Right kidney (tissue), 1 donor: ENCODE results near the gene COIL.
A peak's percentile ranks its signal among the peaks of the same experiment; 100 is the strongest.

Source experiments
- DNase-seq: peaks from one replicate; pipeline ENCODE4 v3.0.0-alpha.2; 2016

The COIL gene

GRCh38 chr17:56908001-56908542 lies 52.8 kb downstream of the COIL start:
- DNase-seq: no peak

DNA sequence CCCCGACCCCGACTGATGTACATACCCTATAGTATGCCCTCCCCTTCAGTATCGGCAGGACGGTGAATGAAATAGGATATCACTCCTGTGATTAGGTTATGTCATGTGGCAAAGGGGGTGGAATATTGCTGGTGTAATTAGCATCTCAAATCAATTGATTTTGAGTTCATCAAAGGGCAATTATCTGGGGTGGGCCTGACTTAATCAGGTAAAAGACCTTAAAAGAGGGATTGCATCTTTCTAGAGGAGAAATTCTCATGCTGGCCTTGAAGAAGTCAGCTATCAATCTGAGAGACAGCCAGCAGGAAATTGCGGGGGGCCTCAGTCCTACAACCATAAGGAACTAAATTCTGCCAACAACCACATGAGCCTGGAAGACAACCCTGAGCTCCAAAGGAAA lies 57.3 kb downstream of the COIL start:
- no peak for DNase-seq

DNA sequence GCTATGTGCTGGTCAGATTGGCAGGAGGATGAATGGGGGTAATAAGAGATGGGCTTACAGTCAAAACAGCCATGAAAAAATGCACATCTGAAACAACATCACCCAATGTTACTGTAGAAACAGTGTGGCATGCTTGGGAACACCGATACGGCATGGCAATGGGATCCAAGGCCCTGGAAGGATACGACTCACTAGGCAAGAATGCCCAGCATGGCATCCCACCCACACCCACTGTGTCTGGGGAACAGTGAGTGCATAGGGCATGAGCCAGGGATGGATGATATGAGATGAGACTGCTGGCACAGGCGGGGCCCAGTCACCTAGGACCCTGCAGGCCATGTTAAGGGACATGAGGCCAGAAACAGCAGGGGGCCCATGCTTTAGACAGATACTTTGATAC lies 58.5 kb downstream of the COIL start:
- DNase-seq: no peak

- DNase-seq: no peak
Measured at GRCh38 chr17:56899403-56899802, 61.4 kb downstream of the COIL start.

- DNase-seq: no peak
Measured at GRCh38 chr17:56898874-56899273, 62.0 kb downstream of the COIL start.

DNA sequence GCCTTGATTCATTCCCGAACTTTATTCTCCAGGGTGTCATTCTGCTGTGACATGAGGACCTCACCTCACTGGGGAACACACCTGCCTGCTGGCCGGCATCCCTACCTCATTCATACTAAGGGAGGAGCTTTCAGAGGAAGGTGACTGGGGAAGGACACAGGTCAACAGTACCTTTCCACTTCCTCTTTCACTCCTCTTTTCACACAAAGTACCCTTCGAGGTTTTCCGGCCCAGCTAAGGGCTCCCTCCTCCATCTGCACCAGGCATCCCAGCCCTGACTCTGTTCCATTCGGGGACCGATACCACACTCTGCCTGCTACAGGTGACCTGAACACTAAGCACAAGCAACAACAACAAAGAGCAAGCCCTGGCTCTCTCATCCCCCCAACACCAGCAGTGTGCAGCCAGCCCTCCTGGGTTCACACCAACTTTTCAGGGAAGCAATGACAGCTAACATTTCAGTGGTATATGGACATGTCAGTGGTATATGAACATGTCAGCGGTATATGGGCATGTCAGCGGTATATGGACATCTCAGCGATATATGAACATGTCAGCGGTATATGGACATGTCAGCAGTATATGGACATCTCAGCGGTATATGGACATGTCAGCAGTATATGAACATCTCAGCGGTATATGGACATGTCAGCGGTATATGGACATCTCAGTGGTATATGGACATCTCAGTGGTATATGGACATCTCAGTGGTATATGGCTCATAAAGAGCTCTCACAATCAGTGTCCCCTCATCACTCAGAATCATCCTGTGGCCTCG lies 63.0 kb downstream of the COIL start:
- no peak for DNase-seq

GRCh38 chr17:56896968-56897359 lies 63.9 kb downstream of the COIL start:
- no peak for DNase-seq

DNA sequence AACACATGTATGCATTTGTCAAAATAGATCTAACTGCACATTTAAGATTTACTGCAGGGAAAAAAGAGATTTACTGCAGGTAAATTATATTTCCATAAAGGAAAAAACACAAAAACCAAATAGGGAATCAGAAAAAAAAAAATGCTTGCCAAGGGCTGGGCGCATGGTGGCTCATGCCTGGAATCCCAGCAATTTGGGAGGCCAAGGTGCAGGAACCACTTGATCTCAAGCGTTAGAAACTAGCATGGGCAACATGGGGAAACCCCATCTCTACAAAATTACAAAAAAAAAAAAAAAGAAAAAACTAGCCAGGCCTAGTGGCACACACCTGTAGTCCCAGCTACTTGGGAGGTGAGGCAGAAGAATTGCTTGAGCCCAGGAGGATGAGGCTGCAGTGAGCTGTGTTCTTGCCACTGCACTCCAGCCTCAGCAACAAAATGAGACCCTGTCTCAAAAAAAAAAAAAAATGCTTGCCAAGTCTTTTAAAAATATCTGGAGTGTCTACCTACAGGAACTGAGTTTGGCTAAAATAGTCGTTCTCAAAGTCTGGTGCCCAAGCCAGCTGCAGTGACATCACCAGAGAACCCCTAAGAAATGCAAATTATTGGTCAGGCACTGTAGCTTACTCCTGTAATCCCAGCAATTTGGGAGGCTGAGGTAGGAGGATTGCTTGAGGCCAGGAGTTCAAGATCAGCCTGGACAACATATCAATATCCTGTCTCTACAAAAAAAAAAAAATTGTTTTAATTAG lies 64.5 kb downstream of the COIL start:
- DNase-seq: no peak

GRCh38 chr17:56894859-56895455 lies 65.9 kb downstream of the COIL start:
- DNase-seq: peak; percentile 20

DNA sequence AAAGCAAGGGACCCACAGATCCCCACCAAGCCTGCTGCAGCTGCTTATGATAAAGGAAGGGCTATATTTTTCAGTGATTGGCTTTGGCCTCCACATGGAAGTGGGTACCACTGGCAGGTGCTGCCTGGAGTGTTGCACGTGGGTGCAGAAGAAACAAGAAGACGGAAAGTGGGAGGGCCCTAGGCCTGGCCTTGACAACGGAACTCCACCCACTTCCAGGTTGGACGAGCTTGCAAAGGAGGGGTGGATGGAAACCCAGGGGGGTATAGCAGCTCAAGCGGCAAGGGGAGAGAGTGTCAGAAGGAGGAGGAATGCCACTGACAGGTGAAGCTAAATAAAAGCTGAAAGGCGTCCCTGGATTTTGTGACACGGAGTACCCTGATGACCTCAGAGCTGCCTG lies 67.3 kb downstream of the COIL start:
- DNase-seq: no peak

GRCh38 chr17:56892333-56892732 lies 68.5 kb downstream of the COIL start:
- no peak for DNase-seq

GRCh38 chr17:56891751-56892150 lies 69.1 kb downstream of the COIL start:
- DNase-seq: no peak

GRCh38 chr17:56890906-56891674 lies 69.8 kb downstream of the COIL start:
- DNase-seq: no peak

DNA sequence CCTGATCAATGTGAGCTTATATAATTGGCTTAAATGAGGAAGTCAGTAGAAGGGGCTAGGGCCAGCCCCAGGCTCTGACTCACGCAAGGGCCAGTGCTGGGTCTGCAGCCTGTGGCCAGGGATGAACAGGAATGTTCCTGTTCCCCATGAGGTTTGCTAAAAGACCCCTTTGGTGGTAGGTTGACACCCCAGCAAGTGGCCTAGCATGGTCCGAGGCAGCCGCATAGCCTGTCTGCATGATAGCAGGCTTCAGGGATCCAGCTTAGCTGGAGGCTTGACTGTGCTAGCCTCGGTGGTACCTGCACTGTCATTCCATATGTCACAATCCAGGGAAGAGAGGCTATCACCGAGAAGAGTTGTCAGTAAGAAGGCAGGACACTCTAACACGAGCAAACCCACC lies 70.5 kb downstream of the COIL start:
- no peak for DNase-seq
